GM12872 (cell line): ENCODE results near the gene IL17F.

Experiments used
- TF ChIP-seq, protein P1 (sequence below): IDR thresholded peaks from 3 replicates; pipeline ENCODE4 v1.5.1; 2011; ENCODE audit warnings: low read depth, mild to moderate bottlenecking, low read length, moderate library complexity; ENCODE audit not compliant: insufficient read depth

IL17F gene

DNA sequence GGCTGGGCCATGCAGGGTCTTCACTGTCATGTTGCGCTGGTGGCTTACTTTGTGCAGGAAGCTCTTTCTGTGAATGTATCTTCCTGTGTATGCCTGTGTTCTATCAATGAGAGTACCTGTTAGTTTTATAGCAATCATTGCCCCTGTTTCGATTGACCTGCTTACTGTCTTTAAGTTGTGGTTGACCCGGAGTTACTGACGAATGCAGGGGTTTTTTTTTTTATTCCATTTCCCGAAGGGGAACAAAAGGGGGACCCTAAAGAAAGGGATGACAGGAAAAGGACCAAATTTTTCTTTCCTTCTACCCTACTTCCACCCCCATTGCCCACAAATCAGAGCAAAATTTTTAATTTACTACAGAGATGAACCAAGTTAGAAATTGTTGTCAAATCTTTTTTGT lies at the start of gene IL17F:
Gene IL17F, minus strand, starts transcription at position 101 of the 400 bp plus-strand sequence. Its CDS starts 71 bp downstream, at position 30.
- TF ChIP-seq, protein P1, sequence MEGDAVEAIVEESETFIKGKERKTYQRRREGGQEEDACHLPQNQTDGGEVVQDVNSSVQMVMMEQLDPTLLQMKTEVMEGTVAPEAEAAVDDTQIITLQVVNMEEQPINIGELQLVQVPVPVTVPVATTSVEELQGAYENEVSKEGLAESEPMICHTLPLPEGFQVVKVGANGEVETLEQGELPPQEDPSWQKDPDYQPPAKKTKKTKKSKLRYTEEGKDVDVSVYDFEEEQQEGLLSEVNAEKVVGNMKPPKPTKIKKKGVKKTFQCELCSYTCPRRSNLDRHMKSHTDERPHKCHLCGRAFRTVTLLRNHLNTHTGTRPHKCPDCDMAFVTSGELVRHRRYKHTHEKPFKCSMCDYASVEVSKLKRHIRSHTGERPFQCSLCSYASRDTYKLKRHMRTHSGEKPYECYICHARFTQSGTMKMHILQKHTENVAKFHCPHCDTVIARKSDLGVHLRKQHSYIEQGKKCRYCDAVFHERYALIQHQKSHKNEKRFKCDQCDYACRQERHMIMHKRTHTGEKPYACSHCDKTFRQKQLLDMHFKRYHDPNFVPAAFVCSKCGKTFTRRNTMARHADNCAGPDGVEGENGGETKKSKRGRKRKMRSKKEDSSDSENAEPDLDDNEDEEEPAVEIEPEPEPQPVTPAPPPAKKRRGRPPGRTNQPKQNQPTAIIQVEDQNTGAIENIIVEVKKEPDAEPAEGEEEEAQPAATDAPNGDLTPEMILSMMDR, result no peak

DNA sequence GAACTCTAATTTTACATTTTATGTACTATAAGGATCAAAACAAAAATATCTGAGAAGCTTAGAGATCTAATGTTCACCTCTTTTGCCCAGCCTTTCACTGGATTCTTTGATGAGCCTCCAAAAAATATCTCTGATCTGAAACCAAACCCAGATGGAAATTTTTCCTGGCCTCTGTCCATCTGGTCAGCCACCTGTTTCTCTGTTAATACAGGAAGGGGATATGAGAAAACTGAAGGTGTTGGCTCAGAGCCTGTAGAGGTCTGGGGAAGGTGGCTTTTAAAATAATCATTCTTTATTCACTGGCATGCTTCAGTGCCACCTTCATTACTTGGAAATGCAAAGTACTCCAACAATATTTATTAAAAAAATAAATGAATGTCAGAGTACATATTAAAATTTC lies 48.8 kb upstream of the IL17F start:
- TF ChIP-seq, protein P1, result no peak

DNA sequence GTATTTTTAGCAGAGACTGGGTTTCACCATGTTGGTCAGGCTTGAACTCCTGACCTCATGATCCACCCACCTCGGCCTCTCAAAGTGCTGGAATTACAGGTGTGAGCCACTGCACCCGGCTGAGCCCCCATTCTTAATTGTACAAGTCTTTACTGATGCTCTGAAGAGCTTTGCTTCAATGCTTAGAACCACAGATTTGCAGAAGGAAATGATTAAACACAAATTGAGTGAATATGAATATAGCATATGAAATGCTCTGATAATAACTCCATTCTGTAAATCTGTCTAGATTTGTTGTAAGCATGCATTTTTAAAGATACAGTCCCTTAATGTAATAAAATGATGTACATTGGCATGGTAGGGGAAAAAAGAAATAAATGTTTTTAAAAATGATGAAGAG lies 44.5 kb upstream of the IL17F start:
- TF ChIP-seq, protein P1, result no peak

DNA sequence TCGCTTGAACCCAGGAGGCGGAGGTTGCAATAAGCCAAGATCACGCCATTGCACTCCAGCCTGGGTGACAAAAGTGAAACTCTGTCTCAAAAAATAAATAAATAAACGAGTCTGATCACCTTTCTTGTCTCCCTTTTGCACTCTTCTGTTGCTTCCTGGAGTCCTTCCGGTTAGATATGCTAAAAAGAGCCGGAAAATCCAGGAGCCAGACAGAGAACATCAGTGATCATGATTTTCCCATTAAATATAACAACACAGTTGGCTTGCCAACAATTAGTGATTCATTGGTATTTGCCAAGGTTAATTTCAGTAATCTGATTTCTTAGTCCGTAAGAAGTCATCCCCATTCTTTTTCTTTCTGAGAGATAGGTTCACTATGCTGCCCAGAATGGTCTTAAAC lies 43.9 kb upstream of the IL17F start:
- TF ChIP-seq, protein P1, result no peak

DNA sequence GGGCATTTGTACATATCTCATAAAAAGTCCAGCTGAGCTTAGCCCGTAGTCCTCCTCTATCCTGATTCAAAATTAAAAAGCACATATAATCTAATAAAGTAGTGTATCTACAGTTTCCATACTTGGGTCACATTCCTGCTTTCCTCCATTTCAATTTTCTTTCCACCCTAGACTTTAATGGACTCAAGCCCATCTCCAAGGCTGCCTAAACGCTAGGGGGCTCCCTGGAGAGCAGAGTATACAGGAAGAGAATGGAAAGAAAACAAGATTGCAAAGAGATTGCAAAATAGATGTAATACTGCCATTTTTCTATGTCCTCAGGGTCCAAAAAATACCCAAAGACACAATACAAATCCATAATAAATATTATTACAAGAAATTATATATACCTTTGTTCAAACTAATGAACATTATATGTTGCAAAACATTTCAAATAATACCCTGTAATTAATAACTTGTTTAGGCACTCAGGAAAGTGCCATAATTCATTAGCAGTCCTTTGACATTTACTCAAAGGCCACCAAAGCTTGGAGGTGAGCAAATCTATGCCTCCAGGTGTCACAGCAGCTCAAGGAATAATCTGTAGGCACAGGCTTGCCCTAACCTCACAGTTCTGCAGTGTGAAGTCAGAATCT lies 42.6 kb upstream of the IL17F start:
- TF ChIP-seq, protein P1, result peak; percentile 73

DNA sequence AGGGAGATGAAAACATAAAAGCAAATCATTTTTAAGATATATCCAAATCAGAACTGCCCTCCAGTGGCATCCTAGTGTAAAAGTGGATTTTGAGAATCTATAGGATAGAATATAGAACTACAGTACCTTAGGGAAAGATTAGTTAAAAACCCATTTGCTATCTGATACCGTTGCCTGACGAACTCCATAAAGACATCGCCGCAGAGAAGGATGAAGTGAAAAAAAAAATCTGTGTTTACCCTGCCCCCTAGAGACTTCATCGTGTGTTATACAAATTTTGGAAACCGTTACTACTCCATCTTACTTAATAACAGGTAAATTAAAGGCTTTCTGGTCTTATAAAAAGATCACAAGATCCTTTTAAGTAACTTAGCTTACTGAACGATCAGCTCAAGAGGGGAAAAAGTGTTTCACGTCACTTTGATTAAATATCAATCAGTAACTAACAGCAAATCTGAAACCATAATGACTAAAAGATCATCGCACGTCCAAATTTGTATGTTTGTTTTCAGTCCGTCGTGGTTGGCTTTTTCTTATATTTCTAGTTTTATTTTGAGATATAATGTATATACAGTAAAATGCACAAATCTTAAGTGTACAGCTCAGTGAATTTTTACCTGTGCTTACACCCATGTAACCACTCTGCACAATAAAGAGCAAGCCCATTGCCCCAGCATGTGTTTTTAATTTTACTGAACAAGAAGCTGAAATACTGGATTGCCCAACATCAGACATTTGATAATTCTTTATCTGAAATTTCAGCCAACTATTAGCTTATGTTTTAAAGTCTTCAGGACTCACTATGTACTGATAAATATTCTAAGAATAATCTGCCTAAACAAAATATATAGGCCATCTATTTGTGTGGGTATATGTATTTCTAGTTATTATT lies 41.1 kb upstream of the IL17F start:
- TF ChIP-seq, protein P1, result peak; percentile 15; the same call in 1 of the 3 replicates

DNA sequence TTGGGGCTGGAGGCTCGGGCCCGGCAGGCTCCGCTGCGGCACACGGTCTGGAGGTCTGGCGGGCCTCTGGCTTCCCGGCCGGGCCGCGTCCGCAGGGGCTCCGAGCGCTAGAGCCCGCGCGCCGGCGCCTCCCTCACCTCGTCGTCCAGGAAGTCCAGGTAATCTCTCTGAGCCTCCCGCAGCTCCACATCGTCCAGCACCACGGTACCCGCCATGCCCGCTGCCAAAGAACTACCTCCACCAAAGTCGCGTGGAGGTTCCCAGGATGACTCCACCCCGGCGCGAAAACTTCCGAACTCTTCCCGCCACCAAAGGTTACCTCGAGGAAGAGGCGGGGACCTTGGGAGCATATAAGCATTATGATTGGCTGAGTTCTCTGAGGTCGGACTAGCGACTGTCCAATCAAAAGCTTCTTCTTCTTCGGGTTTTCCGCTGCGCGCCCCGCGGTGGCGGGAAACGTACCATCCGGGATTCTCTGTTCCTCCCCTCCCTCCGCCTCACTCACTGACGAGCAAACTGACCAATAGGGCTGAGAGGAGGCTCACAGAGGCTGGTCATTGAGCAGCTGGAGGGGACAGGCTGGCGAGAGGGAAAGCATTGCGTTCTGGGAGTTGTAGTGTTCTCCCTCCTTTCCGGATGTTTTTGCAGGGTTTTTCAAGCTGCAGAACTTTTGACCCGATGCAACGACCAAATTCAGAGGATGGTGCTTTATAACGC lies 40.3 kb upstream of the IL17F start, which contains the start of gene MCM3:
Gene MCM3, minus strand, starts transcription at position 283 of the 717 bp plus-strand sequence. Its CDS starts 68 bp downstream, at position 215.
- TF ChIP-seq, protein P1, result no peak
